Measurements from ENCODE around the gene EDARADD. TPM values are rescaled to one million over a fixed set of nuclear protein-coding genes. Genes with fewer than 3 reads are reported as not detected.

The EDARADD gene
- total and polyA plus RNA-seq, 2 of the 8 experiments (the other 6 are each of a cell fraction or from before 2014, with no cell fraction given), result 3.4 to 6.1 TPM

DNA sequence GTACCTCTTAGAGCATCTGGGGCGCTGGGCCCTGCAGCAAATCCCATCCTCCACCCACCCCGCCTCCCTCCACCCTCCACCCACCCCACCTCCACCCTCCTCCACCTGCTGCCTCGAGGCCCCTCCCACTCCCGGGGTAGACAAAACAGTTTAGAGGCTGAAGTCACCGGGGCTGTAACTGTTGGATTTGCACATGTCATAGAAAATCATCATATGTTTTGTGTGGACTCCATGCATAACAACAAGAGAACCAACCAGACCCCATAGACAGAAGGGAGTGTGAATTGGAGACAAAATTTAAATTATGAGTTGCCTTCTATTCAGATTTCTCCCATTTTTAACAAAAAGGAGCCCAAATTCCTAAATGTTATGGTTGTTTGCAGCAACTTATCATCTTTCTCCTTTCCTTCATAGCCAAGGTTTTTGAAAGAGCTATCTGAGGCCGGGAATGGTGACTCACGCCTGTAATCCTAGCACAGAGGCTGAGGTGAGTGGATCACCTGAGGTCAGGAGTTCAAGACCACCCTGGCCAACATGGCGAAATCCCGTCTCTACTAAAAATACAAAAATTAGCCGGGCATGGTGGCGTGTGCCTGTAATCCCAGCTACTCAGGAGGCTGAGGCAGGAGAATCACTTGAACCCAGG lies 101.5 kb downstream of the EDARADD start:
- H3K27me3 ChIP-seq (replicated peaks in 1 of 4; ENCODE audit: control insufficient read depth in 3 of 4, extremely low read depth in 1 of 4, insufficient read depth in 3 of 4, low read length in 3 of 4), result no peaks in the 10 kb centered on the region
- CTCF ChIA-PET (ENCODE audit: partially characterized antibody), result interaction anchor here (0.7 to 1.0 kb wide), 3 partner anchors 14 to 323 kb away, joined by 3 read pairs; no protein-coding TSS in a partner anchor
- TF ChIP-seq ASH2L (IDR thresholded peaks at IDR 0.05; ENCODE audit: low read length) (no peak), NRF1 (IDR thresholded peaks at IDR 0.05; ENCODE audit: low read depth, low read length) (no peak), YY1 (IDR thresholded peaks at IDR 0.05; ENCODE audit: low read depth, low read length) (no peak), CBX8 (IDR thresholded peaks at IDR 0.05; ENCODE audit: borderline replicate concordance, low read depth, low read length) (no peak), SIX5 (IDR thresholded peaks at IDR 0.05; ENCODE audit: low read depth, low read length) (no peak), TAF7 (optimal IDR thresholded peaks at IDR 0.05; ENCODE audit: borderline replicate concordance, low read depth, low read length) (no peak), HDAC2 (IDR thresholded peaks at IDR 0.05; ENCODE audit: borderline replicate concordance in 1 of 2, low read depth in 2 of 2, low read length in 2 of 2) (no peak), BRCA1 (IDR thresholded peaks at IDR 0.05; ENCODE audit: low read depth, low read length) (no peak), MAFK (IDR thresholded peaks at IDR 0.05; ENCODE audit: low read depth, low read length) (no peak), TBP (IDR thresholded peaks at IDR 0.05; ENCODE audit: low read depth, low read length) (no peak), CHD1 (IDR thresholded peaks at IDR 0.05; ENCODE audit: low read depth, low read length) (no peak), E2F6 (IDR thresholded peaks at IDR 0.05) (no peak), TEAD4 (IDR thresholded peaks at IDR 0.05; ENCODE audit: low read depth, low read length) (no peak), KDM5A (IDR thresholded peaks at IDR 0.05; ENCODE audit: low read length) (no peak)

More for the DNA sequence above, 101.5 kb downstream of the EDARADD start:
- H2BK5ac ChIP-seq (ENCODE audit: low read depth, low read length), result no peak overlapping the region
- H3K79me1 ChIP-seq (ENCODE audit: low read depth, low read length), result no peaks in the 10 kb centered on the region
- no peak overlapping the region for H3K14ac ChIP-seq (ENCODE audit: insufficient read length)
- no peak overlapping the region for H3K4me2 ChIP-seq (ENCODE audit: insufficient read depth in 1 of 2, low read depth in 2 of 2, low read length in 2 of 2)
- H2BK12ac ChIP-seq (ENCODE audit: low read depth, low read length), result no peak overlapping the region
- no peak overlapping the region for H3K23ac ChIP-seq (ENCODE audit: insufficient read length)
- no peaks in the 10 kb centered on the region for H3K79me2 ChIP-seq (ENCODE audit: control insufficient read depth in 1 of 2, insufficient read depth in 2 of 2, low read length in 2 of 2)
- H2BK15ac ChIP-seq (ENCODE audit: low read length), result no peak overlapping the region
- H3K4me1 ChIP-seq (replicated peaks in 1 of 4; ENCODE audit: control insufficient read depth in 3 of 4, insufficient read depth in 4 of 4, low read length in 3 of 4), result peaks cover 0 to 8% (median 2%) of the 10 kb centered on the region in 4 experiments; a peak in 3 of 7 replicates
- no peak overlapping the region for H3K27ac ChIP-seq (ENCODE audit: low read depth, low read length)
- FAIRE-seq (no peak), DNase-seq (ENCODE audit: low read depth in 1 of 2, low spot score in 2 of 2) (no peak)
- H3K56ac ChIP-seq (replicated peaks; ENCODE audit: insufficient read length, low read depth, low read length), result no peak overlapping the region
- H3K9ac ChIP-seq (replicated peaks in 1 of 4; ENCODE audit: extremely low read depth in 1 of 4, low read depth in 3 of 4, low read length in 3 of 4), result no peak overlapping the region
- no peak overlapping the region for H3K18ac ChIP-seq (ENCODE audit: extremely low read depth, low read length)
- no peak overlapping the region for H3K4me3 ChIP-seq (ENCODE audit: extremely low read depth in 1 of 4, insufficient read depth in 2 of 4, low read depth in 3 of 4, low read length in 4 of 4)
- H2AK5ac ChIP-seq (ENCODE audit: low read depth, low read length), result no peak overlapping the region
- no peaks in the 10 kb centered on the region; a peak in 1 of 8 replicates for H3K36me3 ChIP-seq (ENCODE audit: control insufficient read depth in 2 of 4, insufficient read depth in 4 of 4, low read length in 3 of 4)
- no peak overlapping the region for H2BK120ac ChIP-seq (replicated peaks; ENCODE audit: low read depth, low read length)
- no peak overlapping the region for H4K91ac ChIP-seq (replicated peaks; ENCODE audit: insufficient read length, low read length)
- 77% methylated on average over 9 of the region's 11 CpGs; no CpG with 5 or more reads in 1 of the 2 experiments for WGBS, 2 experiments (ENCODE audit: extremely low coverage in 1 of 2, insufficient coverage in 1 of 2, insufficient read length in 1 of 2, insufficient replicate concordance in 2 of 2, low coverage in 1 of 2, low lambda C conversion rate in 2 of 2, missing lambda C conversion rate in 1 of 2)
- no peak overlapping the region for H3K4ac ChIP-seq (replicated peaks; ENCODE audit: insufficient read length, low read depth, low read length)
- H4K5ac ChIP-seq (ENCODE audit: insufficient read length, low read depth, low read length), result no peak overlapping the region
- H4K8ac ChIP-seq (ENCODE audit: extremely low read depth, insufficient read depth, low read length), result no peak overlapping the region
- H4K20me1 ChIP-seq (replicated peaks in 1 of 2; ENCODE audit: control insufficient read depth in 1 of 2, insufficient read depth in 2 of 2, low read length in 2 of 2), result no peaks in the 10 kb centered on the region
- H3K23me2 ChIP-seq (ENCODE audit: low read depth, low read length), result no peaks in the 10 kb centered on the region; the same call in 1 of the 2 replicates
- no peaks in the 10 kb centered on the region for H3K9me3 ChIP-seq (ENCODE audit: insufficient read depth in 2 of 2, low read depth in 1 of 2, low read length in 1 of 2)
- H2AFZ ChIP-seq (ENCODE audit: low read length), result no peak overlapping the region
- no peak overlapping the region for H2BK20ac ChIP-seq (ENCODE audit: low read length)
- POLR2A ChIA-PET (ENCODE audit: partially characterized antibody), result no interaction called here
